Suprapubic skin (tissue), 4 donors: Measurements from ENCODE around the gene EFCAB7. TPM values are rescaled to one million over a fixed set of nuclear protein-coding genes. Genes with fewer than 3 reads are reported as not detected.

Experiments
- DNase-seq, 2 donors: peaks; one replicate each; pipeline ENCODE4 v3.0.0-alpha.2; 2019; ENCODE audit warnings: low spot score in 2 of 2
- H3K27ac ChIP-seq: fragments of 200-600 bp; sonication (generic); one replicate; pipeline ENCODE4 v1.5.1; 2019
- H3K27me3 ChIP-seq: fragments of 200-600 bp; sonication (generic); one replicate; pipeline ENCODE4 v1.5.1; 2019
- H3K36me3 ChIP-seq: fragments of 200-600 bp; sonication (generic); one replicate; pipeline ENCODE4 v1.5.1; 2019
- H3K4me1 ChIP-seq: fragments of 200-600 bp; sonication (generic); one replicate; pipeline ENCODE4 v1.5.1; 2019
- H3K4me3 ChIP-seq: fragments of 200-600 bp; sonication (generic); one replicate; pipeline ENCODE4 v1.5.1; 2019; ENCODE audit warnings: mild to moderate bottlenecking
- H3K9me3 ChIP-seq: fragments of 200-600 bp; sonication (generic); one replicate; pipeline ENCODE4 v1.5.1; 2019
- CTCF ChIP-seq, 2 donors: fragments of 200-600 bp in 1 of 2; fragments of 450-650 bp in 1 of 2; sonication (generic) in 1 of 2; IDR thresholded peaks; one replicate each; pipeline ENCODE4 v1.5.1; 2016 to 2019; ENCODE audit warnings: antibody characterized with exemption in 2 of 2, mild to moderate bottlenecking in 1 of 2, moderate library complexity in 1 of 2
- EP300 ChIP-seq: sonication (generic); formaldehyde crosslinking; IDR thresholded peaks from one replicate; pipeline ENCODE4 v1.6.1; 2017; ENCODE audit warnings: antibody characterized with exemption
- POLR2A ChIP-seq, 2 donors: fragments of 450-650 bp; IDR thresholded peaks; one replicate each; pipeline ENCODE4 v1.6.1; 2017; ENCODE audit warnings: antibody characterized with exemption in 2 of 2, mild to moderate bottlenecking in 2 of 2, moderate library complexity in 2 of 2
- POLR2AphosphoS5 ChIP-seq, 3 donors: sonication (generic); formaldehyde crosslinking; IDR thresholded peaks; one replicate each; pipeline ENCODE4 v1.6.1; 2017; ENCODE audit warnings: antibody characterized with exemption in 3 of 3
- WGBS: methylation state at CpG from one replicate; pipeline ENCODE4 v1.1.5; 2018; 5-methylcytosine and 5-hydroxymethylcytosine counted together
- total RNA-seq, 4 donors: library from RNA; depleted of rRNA; stranded (reverse); fragments of >200 nt; gene quantifications; one replicate each; pipeline ENCODE4 v1.1.0, GENCODE V29; 2016

Gene EFCAB7
- total RNA-seq, 4 donors from 2014 or later: 2.8 to 14.1 (median 8.0) TPM

- no peak for TF ChIP-seq POLR2AphosphoS5 (IDR thresholded peaks at IDR 0.05)
- TF ChIP-seq POLR2A (IDR thresholded peaks at IDR 0.05): no peak
- no peak for TF ChIP-seq CTCF (IDR thresholded peaks at IDR 0.05)
- no peak for TF ChIP-seq EP300
- H3K4me3 ChIP-seq: no peak overlapping the region
- peaks cover 8% of the 10 kb centered on the region for H3K4me1 ChIP-seq
- H3K36me3 ChIP-seq: no peaks in the 10 kb centered on the region
- no peak for DNase-seq
- H3K27ac ChIP-seq: no peak overlapping the region
- no peaks in the 10 kb centered on the region for H3K9me3 ChIP-seq
- no peaks in the 10 kb centered on the region for H3K27me3 ChIP-seq
Observed at GRCh38 chr1:63612971-63613370, 89.6 kb downstream of the EFCAB7 start.

- H3K27ac ChIP-seq: no peak overlapping the region
- no peaks in the 10 kb centered on the region for H3K27me3 ChIP-seq
- no peaks in the 10 kb centered on the region for H3K36me3 ChIP-seq
- WGBS: 33% methylated on average over 6 of the region's 6 CpGs
- H3K9me3 ChIP-seq: no peaks in the 10 kb centered on the region
- peaks cover 8% of the 10 kb centered on the region for H3K4me1 ChIP-seq
- DNase-seq: no peak
- H3K4me3 ChIP-seq: no peak overlapping the region
- TF ChIP-seq CTCF (IDR thresholded peaks at IDR 0.05) (peak; percentile 63 to 87), POLR2AphosphoS5 (IDR thresholded peaks at IDR 0.05) (no peak)
Observed at GRCh38 chr1:63615768-63616420, 92.6 kb downstream of the EFCAB7 start.

- DNase-seq: no peak
- H3K36me3 ChIP-seq: no peaks in the 10 kb centered on the region
- H3K27me3 ChIP-seq: no peaks in the 10 kb centered on the region
- H3K9me3 ChIP-seq: no peaks in the 10 kb centered on the region
- H3K4me1 ChIP-seq: peaks cover 16% of the 10 kb centered on the region
- WGBS: 96% methylated on average over 5 of the region's 6 CpGs
- no peak for TF ChIP-seq POLR2A (IDR thresholded peaks at IDR 0.05)
- TF ChIP-seq EP300: no peak
- TF ChIP-seq POLR2AphosphoS5 (IDR thresholded peaks at IDR 0.05): no peak
- TF ChIP-seq CTCF (IDR thresholded peaks at IDR 0.05): no peak
- no peak overlapping the region for H3K27ac ChIP-seq
- H3K4me3 ChIP-seq: no peak overlapping the region
Observed at GRCh38 chr1:63617450-63617849, 94.1 kb downstream of the EFCAB7 start.

- no peaks in the 10 kb centered on the region for H3K9me3 ChIP-seq
- H3K27me3 ChIP-seq: no peaks in the 10 kb centered on the region
- no peaks in the 10 kb centered on the region for H3K36me3 ChIP-seq
- H3K4me1 ChIP-seq: peaks cover 16% of the 10 kb centered on the region
- no peak overlapping the region for H3K27ac ChIP-seq
- no peak overlapping the region for H3K4me3 ChIP-seq
- no peak for DNase-seq
- TF ChIP-seq EP300 (no peak), POLR2A (IDR thresholded peaks at IDR 0.05) (no peak), CTCF (IDR thresholded peaks at IDR 0.05) (no peak), POLR2AphosphoS5 (IDR thresholded peaks at IDR 0.05) (no peak)
Observed at GRCh38 chr1:63618011-63618410, 94.7 kb downstream of the EFCAB7 start.

GRCh38 chr1:63619558-63619957 lies 96.2 kb downstream of the EFCAB7 start:
- no peak overlapping the region for H3K27ac ChIP-seq
- DNase-seq: no peak
- no peaks in the 10 kb centered on the region for H3K36me3 ChIP-seq
- H3K4me1 ChIP-seq: peaks cover 16% of the 10 kb centered on the region
- TF ChIP-seq POLR2A (IDR thresholded peaks at IDR 0.05): no peak
- TF ChIP-seq CTCF (IDR thresholded peaks at IDR 0.05): no peak
- no peaks in the 10 kb centered on the region for H3K9me3 ChIP-seq
- 98% methylated on average over 4 of the region's 4 CpGs for WGBS
- H3K4me3 ChIP-seq: no peak overlapping the region
- H3K27me3 ChIP-seq: no peaks in the 10 kb centered on the region
